Effector memory CD8-positive, alpha-beta T cell (primary cell): Measurements from ENCODE around the gene SIGLEC10.
"Not testable (repeated sequence)": the region's sequence is repeated elsewhere in the genome, so short reads cannot be mapped to it uniquely, and the experiment has no call there.

Source experiments
- ATAC-seq: fragments of 150-1000 bp; cut with Tn5 transposase; replicated peaks from 2 replicates; pipeline ENCODE4 v1.10.0; 2021; ENCODE audit warnings: mild to moderate bottlenecking, moderate library complexity
- DNase-seq, 3 experiments: peaks; one replicate each; pipeline ENCODE4 v3.0.0; 2021
- H3K27ac Mint-ChIP-seq, 2 donors: one replicate each; pipeline ENCODE4 v1.8.0; 2022; ENCODE audit warnings: mild to moderate bottlenecking in 2 of 2, mixed read lengths in 2 of 2, moderate library complexity in 2 of 2
- H3K27me3 Mint-ChIP-seq, 2 donors: one replicate each; pipeline ENCODE4 v1.8.0; 2022; ENCODE audit warnings: mixed read lengths in 2 of 2
- H3K36me3 Mint-ChIP-seq: one replicate; pipeline ENCODE4 v1.8.0; 2022; ENCODE audit warnings: mild to moderate bottlenecking, moderate library complexity, mixed read lengths; ENCODE audit not compliant: insufficient read depth
- H3K4me1 Mint-ChIP-seq, 2 donors: one replicate each; pipeline ENCODE4 v1.8.0; 2022; ENCODE audit warnings: low read depth in 2 of 2, mixed read lengths in 2 of 2
- H3K4me3 Mint-ChIP-seq, 2 donors: one replicate each; pipeline ENCODE4 v1.8.0; 2022; ENCODE audit warnings: mild to moderate bottlenecking in 2 of 2, mixed read lengths in 2 of 2, moderate library complexity in 2 of 2
- H3K9me3 Mint-ChIP-seq, 2 donors: one replicate each; pipeline ENCODE4 v1.8.0; 2022; ENCODE audit warnings: mixed read lengths in 2 of 2

The SIGLEC10 gene

GRCh38 chr19:51422053-51422448 is 4.6 kb upstream of the SIGLEC10 start:
- peak; percentile 88 for ATAC-seq
- Mint-ChIP-seq H3K27me3 (peaks cover 24 to 58% of the 10 kb centered on the region in 2 donors), H3K36me3 (peaks cover 15% of the 10 kb centered on the region), H3K9me3 (no peaks in the 10 kb centered on the region), H3K4me3 (peak overlapping the region in 1 of 2 donors; percentile 47), H3K4me1 (peaks cover 6 to 9% of the 10 kb centered on the region in 2 donors), H3K27ac (peak overlapping the region; percentile 44 to 71)
- DNase-seq: peak; percentile 83 to 86 (median 85)

GRCh38 chr19:51421229-51422052 is 4.0 kb upstream of the SIGLEC10 start:
- peak overlapping the region; percentile 44 to 71 for H3K27ac Mint-ChIP-seq
- peak overlapping the region in 1 of 2 donors; percentile 8 for H3K4me3 Mint-ChIP-seq
- ATAC-seq: no peak
- no peak for DNase-seq
- peaks cover 20 to 58% of the 10 kb centered on the region in 2 donors for H3K27me3 Mint-ChIP-seq
- H3K36me3 Mint-ChIP-seq: peaks cover 15% of the 10 kb centered on the region
- peaks cover 6 to 9% of the 10 kb centered on the region in 2 donors for H3K4me1 Mint-ChIP-seq
- no peaks in the 10 kb centered on the region for H3K9me3 Mint-ChIP-seq

- not testable (repeated sequence) for H3K4me3 Mint-ChIP-seq, DNase-seq, H3K27ac Mint-ChIP-seq, ATAC-seq, H3K9me3 Mint-ChIP-seq, H3K4me1 Mint-ChIP-seq
- Mint-ChIP-seq H3K27me3 (peaks cover 20 to 59% of the 10 kb centered on the region in 2 donors), H3K36me3 (peaks cover 15% of the 10 kb centered on the region)
Observed at GRCh38 chr19:51420511-51420910, 3.1 kb upstream of the SIGLEC10 start.

GRCh38 chr19:51418707-51419106 is 1.3 kb upstream of the SIGLEC10 start:
- ATAC-seq (no peak), DNase-seq (no peak)
- Mint-ChIP-seq H3K4me3 (no peak overlapping the region), H3K9me3 (no peaks in the 10 kb centered on the region), H3K36me3 (peaks cover 15% of the 10 kb centered on the region), H3K4me1 (peaks cover 6 to 9% of the 10 kb centered on the region in 2 donors), H3K27me3 (peaks cover 20 to 59% of the 10 kb centered on the region in 2 donors), H3K27ac (no peak overlapping the region)

GRCh38 chr19:51417810-51418157 is 342 bp upstream of the SIGLEC10 start:
- ATAC-seq (peak; percentile 11), DNase-seq (no peak)
- Mint-ChIP-seq H3K27me3 (peaks cover 20 to 52% of the 10 kb centered on the region in 2 donors), H3K27ac (no peak overlapping the region), H3K4me1 (peaks cover 6 to 9% of the 10 kb centered on the region in 2 donors), H3K9me3 (no peaks in the 10 kb centered on the region), H3K4me3 (no peak overlapping the region), H3K36me3 (peaks cover 15% of the 10 kb centered on the region)

GRCh38 chr19:51416422-51416821 is 1.0 kb downstream of the SIGLEC10 start:
- not testable (repeated sequence) for DNase-seq, H3K4me1 Mint-ChIP-seq, H3K36me3 Mint-ChIP-seq, H3K4me3 Mint-ChIP-seq, H3K27ac Mint-ChIP-seq, H3K9me3 Mint-ChIP-seq, ATAC-seq
- H3K27me3 Mint-ChIP-seq: peaks cover 15 to 40% of the 10 kb centered on the region in 2 donors

GRCh38 chr19:51415187-51415586 is 2.3 kb downstream of the SIGLEC10 start:
- H3K9me3 Mint-ChIP-seq: no peaks in the 10 kb centered on the region
- peaks cover 0 to 2% of the 10 kb centered on the region in 2 donors for H3K4me1 Mint-ChIP-seq
- H3K36me3 Mint-ChIP-seq: peaks cover 8% of the 10 kb centered on the region
- DNase-seq (no peak), ATAC-seq (no peak)
- peaks cover 15 to 38% of the 10 kb centered on the region in 2 donors for H3K27me3 Mint-ChIP-seq
- no peak overlapping the region for H3K27ac Mint-ChIP-seq
- H3K4me3 Mint-ChIP-seq: no peak overlapping the region

GRCh38 chr19:51410950-51411748 is 6.3 kb downstream of the SIGLEC10 start:
- ATAC-seq (no peak), DNase-seq (no peak)
- peaks cover 0 to 7% of the 10 kb centered on the region in 2 donors for H3K27me3 Mint-ChIP-seq
- peaks cover 3% of the 10 kb centered on the region for H3K36me3 Mint-ChIP-seq
- H3K27ac Mint-ChIP-seq: no peak overlapping the region
- H3K4me3 Mint-ChIP-seq: no peak overlapping the region
- no peaks in the 10 kb centered on the region for H3K9me3 Mint-ChIP-seq
- peaks cover 7% of the 10 kb centered on the region in 2 donors for H3K4me1 Mint-ChIP-seq

GRCh38 chr19:51407511-51408131 is 9.8 kb downstream of the SIGLEC10 start:
- peaks cover 3% of the 10 kb centered on the region for H3K36me3 Mint-ChIP-seq
- no peaks in the 10 kb centered on the region for H3K27me3 Mint-ChIP-seq
- no peaks in the 10 kb centered on the region for H3K9me3 Mint-ChIP-seq
- DNase-seq: peak; percentile 32 to 50 (median 36)
- H3K4me1 Mint-ChIP-seq: peaks cover 7% of the 10 kb centered on the region in 2 donors
- H3K4me3 Mint-ChIP-seq: no peak overlapping the region
- peak; percentile 79 for ATAC-seq
- H3K27ac Mint-ChIP-seq: peak overlapping the region in 1 of 2 donors; percentile 49

- Mint-ChIP-seq H3K27me3 (no peaks in the 10 kb centered on the region), H3K9me3 (peaks cover 5% of the 10 kb centered on the region in 2 donors), H3K4me1 (peaks cover 7% of the 10 kb centered on the region in 2 donors), H3K4me3 (no peak overlapping the region), H3K27ac (no peak overlapping the region), H3K36me3 (no peaks in the 10 kb centered on the region)
- ATAC-seq (no peak), DNase-seq (no peak)
Observed at GRCh38 chr19:51402117-51402516, 15.3 kb downstream of the SIGLEC10 start.

GRCh38 chr19:51399936-51400335 is 17.5 kb downstream of the SIGLEC10 start:
- H3K27ac Mint-ChIP-seq, ATAC-seq, H3K9me3 Mint-ChIP-seq, DNase-seq, H3K36me3 Mint-ChIP-seq, H3K27me3 Mint-ChIP-seq, H3K4me3 Mint-ChIP-seq: not testable (repeated sequence)
- peaks cover 11 to 15% of the 10 kb centered on the region in 2 donors for H3K4me1 Mint-ChIP-seq

GRCh38 chr19:51399231-51399630 is 18.2 kb downstream of the SIGLEC10 start:
- peaks cover 14% of the 10 kb centered on the region for H3K36me3 Mint-ChIP-seq
- H3K27ac Mint-ChIP-seq: no peak overlapping the region
- peaks cover 16 to 23% of the 10 kb centered on the region in 2 donors for H3K4me1 Mint-ChIP-seq
- peaks cover 5% of the 10 kb centered on the region in 2 donors for H3K9me3 Mint-ChIP-seq
- no peaks in the 10 kb centered on the region for H3K27me3 Mint-ChIP-seq
- DNase-seq (no peak), ATAC-seq (no peak)
- no peak overlapping the region for H3K4me3 Mint-ChIP-seq

- peaks cover 18% of the 10 kb centered on the region for H3K36me3 Mint-ChIP-seq
Observed at GRCh38 chr19:51398096-51398704, 19.2 kb downstream of the SIGLEC10 start.

More at GRCh38 chr19:51398096-51398704, 19.2 kb downstream of the SIGLEC10 start:
- Mint-ChIP-seq H3K27ac (no peak overlapping the region), H3K9me3 (peaks cover 5% of the 10 kb centered on the region in 2 donors), H3K4me3 (no peak overlapping the region), H3K4me1 (peaks cover 23 to 28% of the 10 kb centered on the region in 2 donors), H3K27me3 (no peaks in the 10 kb centered on the region)
- no peak for DNase-seq
- ATAC-seq: no peak
